Panc1 (cell line): ENCODE measurements around the gene VANGL2.

Source experiments
- CTCF ChIP-seq: fragments of 450-650 bp; IDR thresholded peaks from 2 replicates; pipeline ENCODE4 v1.5.1; 2017; ENCODE audit warnings: mild to moderate bottlenecking
- POLR2AphosphoS5 ChIP-seq: IDR thresholded peaks from 2 replicates; pipeline ENCODE4 v1.6.1; 2012; ENCODE audit warnings: mild to moderate bottlenecking, low read depth, low read length, moderate library complexity
- SIN3A ChIP-seq: IDR thresholded peaks from 2 replicates; pipeline ENCODE4 v1.6.1; 2012; ENCODE audit warnings: low read depth, mild to moderate bottlenecking, low read length, moderate library complexity, borderline replicate concordance; ENCODE audit not compliant: insufficient read depth
- TCF7L2 ChIP-seq: IDR thresholded peaks from 2 replicates; pipeline ENCODE4 v1.6.1; 2011; ENCODE audit warnings: mild to moderate bottlenecking, low read depth, low read length, inconsistent platforms

DNA sequence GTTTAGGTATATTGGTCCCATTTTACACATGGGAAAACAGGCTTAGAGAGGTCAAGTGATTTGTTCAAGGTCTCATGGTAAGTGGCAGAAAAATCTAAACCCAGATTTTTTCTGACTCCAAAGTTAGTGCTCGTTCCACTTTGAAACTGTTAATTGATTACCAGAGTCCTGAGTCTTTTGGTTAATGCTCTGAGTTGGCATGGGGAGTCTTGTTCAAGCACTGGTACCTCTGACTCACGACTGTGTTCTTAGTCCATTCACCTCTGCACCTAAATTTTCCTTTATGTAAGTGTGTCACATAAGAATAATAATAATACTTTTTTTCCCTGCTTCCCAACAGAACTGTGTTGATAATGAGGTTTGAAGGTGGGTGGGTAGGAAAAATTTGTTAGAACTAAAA lies 59.3 kb downstream of the VANGL2 start:
- TF ChIP-seq SIN3A (no peak), CTCF (no peak), TCF7L2 (no peak), POLR2AphosphoS5 (no peak)
